Nucleus accumbens (tissue), 56 donors: ENCODE measurements around the gene PHKA2.
A peak's percentile ranks its signal among the peaks of the same experiment; 100 is the strongest.
"Not testable (repeated sequence)": the region's sequence is repeated elsewhere in the genome, so short reads cannot be mapped to it uniquely, and the experiment has no call there.

Source experiments
- DNase-seq, 56 donors: peaks; one replicate each; lab custom pipeline; 2025; lab: John Stamatoyannopoulos, UW

The PHKA2 gene, protein sequence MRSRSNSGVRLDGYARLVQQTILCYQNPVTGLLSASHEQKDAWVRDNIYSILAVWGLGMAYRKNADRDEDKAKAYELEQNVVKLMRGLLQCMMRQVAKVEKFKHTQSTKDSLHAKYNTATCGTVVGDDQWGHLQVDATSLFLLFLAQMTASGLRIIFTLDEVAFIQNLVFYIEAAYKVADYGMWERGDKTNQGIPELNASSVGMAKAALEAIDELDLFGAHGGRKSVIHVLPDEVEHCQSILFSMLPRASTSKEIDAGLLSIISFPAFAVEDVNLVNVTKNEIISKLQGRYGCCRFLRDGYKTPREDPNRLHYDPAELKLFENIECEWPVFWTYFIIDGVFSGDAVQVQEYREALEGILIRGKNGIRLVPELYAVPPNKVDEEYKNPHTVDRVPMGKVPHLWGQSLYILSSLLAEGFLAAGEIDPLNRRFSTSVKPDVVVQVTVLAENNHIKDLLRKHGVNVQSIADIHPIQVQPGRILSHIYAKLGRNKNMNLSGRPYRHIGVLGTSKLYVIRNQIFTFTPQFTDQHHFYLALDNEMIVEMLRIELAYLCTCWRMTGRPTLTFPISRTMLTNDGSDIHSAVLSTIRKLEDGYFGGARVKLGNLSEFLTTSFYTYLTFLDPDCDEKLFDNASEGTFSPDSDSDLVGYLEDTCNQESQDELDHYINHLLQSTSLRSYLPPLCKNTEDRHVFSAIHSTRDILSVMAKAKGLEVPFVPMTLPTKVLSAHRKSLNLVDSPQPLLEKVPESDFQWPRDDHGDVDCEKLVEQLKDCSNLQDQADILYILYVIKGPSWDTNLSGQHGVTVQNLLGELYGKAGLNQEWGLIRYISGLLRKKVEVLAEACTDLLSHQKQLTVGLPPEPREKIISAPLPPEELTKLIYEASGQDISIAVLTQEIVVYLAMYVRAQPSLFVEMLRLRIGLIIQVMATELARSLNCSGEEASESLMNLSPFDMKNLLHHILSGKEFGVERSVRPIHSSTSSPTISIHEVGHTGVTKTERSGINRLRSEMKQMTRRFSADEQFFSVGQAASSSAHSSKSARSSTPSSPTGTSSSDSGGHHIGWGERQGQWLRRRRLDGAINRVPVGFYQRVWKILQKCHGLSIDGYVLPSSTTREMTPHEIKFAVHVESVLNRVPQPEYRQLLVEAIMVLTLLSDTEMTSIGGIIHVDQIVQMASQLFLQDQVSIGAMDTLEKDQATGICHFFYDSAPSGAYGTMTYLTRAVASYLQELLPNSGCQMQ

DNA sequence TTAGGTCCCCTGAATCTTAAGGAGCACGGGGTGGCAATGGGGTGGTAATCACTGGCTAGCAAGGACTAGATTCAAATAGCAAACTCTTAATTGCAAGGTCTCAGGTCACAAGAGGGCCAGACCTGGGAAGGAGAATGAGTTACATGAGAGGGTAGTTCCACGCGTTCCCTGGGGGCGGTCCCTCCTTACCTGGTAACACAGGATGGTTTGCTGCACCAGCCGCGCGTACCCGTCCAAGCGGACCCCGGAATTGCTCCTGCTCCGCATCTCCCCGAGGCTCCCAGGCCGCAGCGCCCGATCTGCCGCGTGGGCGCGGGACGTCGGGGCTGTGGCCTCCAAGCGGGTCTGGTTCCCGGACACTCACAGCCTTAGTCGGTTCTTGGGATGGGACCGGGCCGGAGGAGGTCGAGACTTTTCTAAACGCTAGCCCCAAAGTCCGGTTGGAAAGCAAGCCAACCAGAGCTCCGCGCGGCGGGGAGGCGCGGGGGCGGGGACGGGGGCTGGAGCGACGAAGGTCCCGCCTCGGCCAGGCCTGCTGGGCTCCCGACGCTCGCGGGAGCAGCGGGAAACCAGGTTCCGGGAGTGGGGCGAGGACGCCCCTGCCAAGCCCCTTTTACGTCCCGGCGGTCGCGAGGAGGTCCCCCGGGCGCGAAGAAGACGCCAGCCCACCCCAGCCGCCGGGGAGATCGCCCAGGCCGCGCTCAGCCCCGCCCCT is at the start of gene PHKA2:
Gene PHKA2, minus strand, starts transcription at position 449 of the 715 bp plus-strand sequence. Its CDS starts 182 bp downstream, at position 267.
- peak in 38 of 56 donors; percentile 6 to 71 (median 31) for DNase-seq

DNA sequence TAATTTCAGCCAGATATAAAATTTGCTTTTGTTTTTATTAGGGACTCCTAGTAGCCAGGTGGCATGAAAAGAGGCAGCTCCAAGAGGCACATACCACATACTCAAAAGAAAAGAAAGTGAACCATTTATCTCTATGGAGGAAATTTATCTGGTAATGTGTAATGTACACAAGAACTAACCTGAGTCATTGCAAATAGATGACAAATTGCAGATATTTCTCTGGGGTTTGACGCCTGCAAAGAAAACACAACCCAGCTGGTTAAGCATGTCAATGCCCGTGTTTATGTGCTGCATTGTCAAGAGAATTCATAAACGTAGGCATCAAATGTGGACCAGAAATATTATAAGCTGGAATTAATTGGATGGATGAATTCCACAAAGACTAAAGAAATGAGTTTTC is 46.9 kb upstream of the PHKA2 start:
- no peak for DNase-seq

- no peak for DNase-seq
These were observed 44.6 kb upstream of the PHKA2 start for GRCh38 chrX:19028560-19028959.

- no peak for DNase-seq
These were observed 40.5 kb upstream of the PHKA2 start for GRCh38 chrX:19024366-19024765.

DNA sequence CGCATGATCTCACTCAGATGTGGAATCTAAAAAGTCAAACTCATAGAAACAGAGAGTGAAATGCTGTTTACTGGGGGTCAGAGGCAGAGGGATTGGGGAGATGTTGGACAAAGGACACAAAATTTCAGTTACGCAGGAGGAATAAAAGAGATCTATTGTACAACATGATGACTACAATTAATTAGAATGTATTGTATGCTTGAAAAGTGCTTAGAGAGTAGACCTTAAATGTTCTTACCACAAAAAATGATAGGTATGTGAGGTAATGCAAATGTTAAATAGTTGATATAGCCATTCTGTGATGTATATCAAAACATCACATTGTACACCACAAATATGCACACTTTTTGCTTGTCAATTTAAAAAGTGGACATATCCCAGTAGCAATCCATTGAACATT is 36.1 kb upstream of the PHKA2 start:
- no peak for DNase-seq

DNA sequence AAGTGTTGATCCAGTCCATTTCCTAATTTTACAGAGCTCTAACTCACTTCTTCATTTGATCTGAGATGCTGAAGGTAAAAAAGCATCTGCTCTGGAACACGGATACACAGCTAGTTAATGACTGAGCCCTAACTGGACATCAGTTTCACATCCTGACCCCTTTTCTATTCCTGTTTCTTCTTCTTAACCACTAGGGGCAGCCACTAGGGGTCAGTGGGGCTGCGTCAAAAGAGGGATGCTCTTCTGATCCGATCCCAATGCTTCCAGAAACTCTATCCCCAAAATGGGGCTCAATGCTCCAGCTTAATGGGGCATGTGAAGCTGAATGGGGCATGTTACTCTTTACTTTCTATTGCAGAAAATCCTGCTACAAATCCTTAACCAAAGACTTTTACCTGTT is 33.4 kb upstream of the PHKA2 start:
- peak in 4 of 56 donors; percentile 0 to 5 (median 0) for DNase-seq

DNA sequence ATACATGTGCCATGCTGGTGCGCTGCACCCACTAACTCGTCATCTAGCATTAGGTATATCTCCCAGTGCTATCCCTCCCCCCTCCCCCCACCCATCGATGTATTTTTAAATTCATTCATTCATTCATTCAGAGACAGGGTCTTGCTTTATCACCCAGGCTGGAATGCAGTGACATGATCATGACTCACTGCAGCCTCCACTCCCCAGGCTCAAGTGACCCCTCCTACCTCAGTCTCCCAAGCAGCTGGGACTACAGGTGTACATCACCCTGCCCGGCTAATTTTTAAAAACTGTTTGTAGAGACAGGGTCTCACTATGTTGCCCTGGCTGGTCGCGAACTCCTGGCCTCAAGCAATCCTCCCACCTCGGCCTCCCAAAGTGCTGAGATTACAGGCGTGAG is 32.7 kb upstream of the PHKA2 start:
- DNase-seq: not testable (repeated sequence)

DNA sequence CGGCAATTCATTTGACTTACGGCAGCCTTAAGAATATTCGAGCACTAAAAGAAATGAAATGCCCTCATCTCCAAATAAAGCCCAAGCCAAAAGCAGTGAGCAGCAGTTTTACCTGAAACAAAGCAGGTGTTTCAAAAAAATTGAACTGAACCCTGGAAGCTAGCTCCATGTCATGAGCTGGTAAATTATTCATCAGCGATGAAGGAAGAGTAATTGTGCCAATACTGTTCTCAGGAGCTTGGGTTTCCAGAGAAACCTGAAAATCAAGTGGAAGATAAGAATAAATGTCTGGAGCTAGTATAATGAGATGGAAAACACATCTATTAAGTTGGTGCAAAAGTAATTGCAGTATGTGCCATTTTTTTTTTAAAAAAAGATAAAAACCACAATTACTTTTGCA is 24.0 kb upstream of the PHKA2 start:
- DNase-seq: no peak

DNA sequence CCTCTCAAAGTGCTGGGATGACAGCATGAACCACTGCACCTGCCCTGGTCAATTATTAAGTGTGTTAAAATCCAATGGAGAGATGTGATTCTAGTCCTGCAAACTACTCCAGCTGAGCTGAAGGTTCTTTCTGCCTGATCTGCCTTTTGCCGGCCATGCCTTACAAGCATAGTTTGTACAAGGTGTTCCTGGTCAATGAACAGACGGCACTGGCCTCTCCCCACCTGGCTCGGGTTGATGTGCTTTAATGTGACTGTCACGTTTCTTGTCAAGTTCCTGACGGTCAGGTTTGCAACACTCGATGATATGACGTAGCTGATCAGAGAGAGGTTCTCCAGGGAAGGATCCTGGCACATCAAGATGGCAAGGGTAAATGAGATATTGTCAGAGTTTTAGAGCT is 23.1 kb upstream of the PHKA2 start:
- DNase-seq: no peak

DNA sequence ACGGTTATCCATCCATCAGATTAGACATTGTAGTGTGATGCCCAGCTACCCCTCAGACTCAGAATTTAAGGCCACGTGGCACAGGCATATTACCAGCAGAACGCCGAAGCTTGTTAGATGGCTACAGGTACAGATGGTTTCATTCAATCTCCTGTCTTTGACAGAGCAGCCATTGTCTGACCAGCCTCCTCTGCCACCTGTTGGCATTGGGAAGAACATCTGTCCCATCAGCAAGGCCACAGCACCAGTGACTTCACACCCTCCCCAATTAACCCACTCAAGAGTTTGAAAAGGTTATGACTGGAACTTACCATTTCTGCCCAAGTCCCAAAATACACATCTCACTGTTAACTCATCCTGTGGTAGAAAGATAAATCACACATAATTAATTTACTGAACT is 22.0 kb upstream of the PHKA2 start:
- DNase-seq: no peak

GRCh38 chrX:19003756-19004155 is 19.8 kb upstream of the PHKA2 start:
- DNase-seq: no peak

- DNase-seq: no peak
These were observed 14.7 kb upstream of the PHKA2 start for GRCh38 chrX:18998653-18999052.

DNA sequence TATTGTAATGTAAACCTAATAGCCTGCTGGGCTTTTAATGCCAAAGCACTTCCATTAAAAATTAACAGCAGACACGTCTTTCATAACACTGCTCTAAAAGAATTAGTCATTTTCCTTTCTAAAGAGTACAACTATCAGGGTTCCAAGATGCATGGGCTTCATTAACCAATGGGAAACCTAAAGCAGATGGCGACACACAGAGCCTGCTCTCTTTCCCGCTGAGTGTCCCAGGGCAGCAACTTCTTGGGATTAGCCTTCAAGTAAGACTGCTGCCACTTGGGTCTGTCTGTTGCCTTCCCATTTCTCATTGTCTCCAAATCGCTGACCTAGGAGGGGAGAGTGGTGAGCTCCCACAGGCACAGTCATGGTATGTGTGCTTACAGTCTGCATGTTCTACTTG is 14.0 kb upstream of the PHKA2 start:
- no peak for DNase-seq

DNA sequence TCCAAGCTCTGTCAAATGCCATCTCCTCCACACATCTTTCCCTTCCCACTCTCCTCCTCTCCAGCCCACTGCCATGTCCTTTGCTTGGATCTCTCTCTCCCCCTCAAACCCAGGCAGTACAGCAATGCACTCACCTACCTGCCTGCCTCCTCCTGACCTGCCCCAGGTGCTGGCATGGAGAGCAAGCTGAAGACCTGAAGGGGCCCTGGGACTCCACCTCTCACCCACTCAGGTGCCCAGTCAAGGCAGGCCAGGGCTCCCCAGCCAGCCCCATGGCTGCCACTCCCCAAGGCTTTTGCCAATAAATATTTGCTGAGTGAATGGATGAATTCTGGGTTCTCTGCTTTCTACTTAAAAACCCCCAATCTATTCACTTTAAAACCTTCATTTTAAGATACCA is 12.6 kb upstream of the PHKA2 start:
- no peak for DNase-seq

GRCh38 chrX:18995221-18995620 is 11.3 kb upstream of the PHKA2 start:
- DNase-seq: no peak

- DNase-seq: no peak
These were observed 10.8 kb upstream of the PHKA2 start for GRCh38 chrX:18994713-18995112.

- DNase-seq: no peak
These were observed 8.9 kb upstream of the PHKA2 start for GRCh38 chrX:18992829-18993228.

DNA sequence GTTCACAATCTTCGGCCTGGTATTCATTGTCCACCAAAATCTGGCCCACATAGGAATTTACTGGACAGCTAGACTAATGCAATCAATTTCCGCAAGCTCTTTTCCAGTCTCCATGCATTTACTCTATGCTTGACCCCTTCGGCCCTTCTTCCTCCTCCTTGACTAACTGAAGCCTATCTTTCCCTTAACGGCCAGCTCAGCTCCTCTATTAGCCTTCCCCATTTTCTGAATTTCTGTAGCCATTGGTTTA is 1.2 kb upstream of the PHKA2 start:
- DNase-seq: no peak

DNA sequence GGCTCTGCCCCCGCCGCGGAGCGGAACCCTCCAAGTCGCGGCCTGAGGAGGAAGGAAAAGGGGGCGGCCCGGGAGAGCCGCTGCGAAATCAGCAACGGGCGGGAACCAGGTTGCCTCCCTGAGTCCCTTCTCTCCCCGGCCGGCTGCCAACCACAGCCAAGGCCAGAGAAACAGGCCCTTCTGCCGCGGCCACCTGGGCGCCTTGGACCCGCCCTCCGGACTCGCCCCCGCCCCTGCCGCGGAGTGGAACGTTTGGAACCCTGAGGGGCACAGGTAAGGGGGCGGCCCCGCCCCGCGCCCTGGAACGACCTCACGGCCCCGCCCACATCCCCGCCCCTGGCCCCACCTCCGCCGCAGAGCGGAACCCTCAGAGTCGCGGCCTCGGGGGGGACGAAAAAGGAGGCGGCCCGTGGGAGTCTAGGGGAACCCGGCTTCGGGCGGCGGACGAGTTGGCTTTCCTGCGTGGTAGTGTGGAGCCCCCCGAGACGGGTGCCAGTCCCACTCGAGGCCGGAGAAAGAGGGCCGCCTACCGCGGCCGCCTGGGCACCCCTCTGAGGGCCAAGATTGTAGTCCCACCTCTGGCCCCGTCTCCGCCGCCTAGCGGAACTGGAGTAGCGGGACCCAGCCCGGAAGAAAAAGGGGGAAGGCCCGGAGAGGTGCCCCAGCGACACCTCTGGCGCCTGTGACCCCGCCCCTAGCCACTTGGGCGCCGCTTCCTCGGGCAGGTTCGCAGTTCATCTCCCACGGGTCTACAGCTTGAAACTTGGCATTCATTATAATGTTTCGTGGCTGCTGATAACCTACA is 669 bp upstream of the PHKA2 start:
- DNase-seq: peak in 55 of 56 donors; percentile 12 to 87 (median 74)
